ENCODE measurements around the gene NFATC1.

Gene NFATC1

DNA sequence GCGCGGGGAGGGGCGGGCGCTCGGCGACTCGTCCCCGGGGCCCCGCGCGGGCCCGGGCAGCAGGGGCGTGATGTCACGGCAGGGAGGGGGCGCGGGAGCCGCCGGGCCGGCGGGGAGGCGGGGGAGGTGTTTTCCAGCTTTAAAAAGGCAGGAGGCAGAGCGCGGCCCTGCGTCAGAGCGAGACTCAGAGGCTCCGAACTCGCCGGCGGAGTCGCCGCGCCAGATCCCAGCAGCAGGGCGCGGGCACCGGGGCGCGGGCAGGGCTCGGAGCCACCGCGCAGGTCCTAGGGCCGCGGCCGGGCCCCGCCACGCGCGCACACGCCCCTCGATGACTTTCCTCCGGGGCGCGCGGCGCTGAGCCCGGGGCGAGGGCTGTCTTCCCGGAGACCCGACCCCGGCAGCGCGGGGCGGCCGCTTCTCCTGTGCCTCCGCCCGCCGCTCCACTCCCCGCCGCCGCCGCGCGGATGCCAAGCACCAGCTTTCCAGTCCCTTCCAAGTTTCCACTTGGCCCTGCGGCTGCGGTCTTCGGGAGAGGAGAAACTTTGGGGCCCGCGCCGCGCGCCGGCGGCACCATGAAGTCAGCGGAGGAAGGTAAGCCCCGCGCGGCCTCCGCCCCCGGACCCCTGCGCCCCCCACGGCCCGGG is at the start of gene NFATC1:
TSS of gene NFATC1 (plus strand) at position 170 of the 644 bp plus-strand sequence. CDS start at position 465, 295 bp downstream.
- DNase-seq = peak; percentile 40

DNA sequence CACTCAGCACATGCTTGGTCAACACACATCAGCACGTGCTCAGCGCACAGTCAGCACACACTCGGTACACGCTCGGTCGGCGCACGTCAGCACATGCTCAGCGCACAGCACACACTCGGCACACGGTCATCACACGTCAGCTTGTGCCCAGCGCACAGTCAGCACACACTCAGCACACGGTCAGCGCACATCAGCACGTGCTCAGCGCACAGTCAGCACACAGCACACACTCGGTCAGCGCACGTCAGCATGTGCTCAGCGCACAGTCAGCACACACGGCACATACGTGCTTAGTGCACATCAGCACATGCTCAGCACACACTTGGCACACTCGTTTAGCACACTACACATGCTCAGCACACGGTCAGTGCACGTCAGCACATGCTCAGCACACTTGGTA is 49.7 kb upstream of the NFATC1 start:
- no peak for DNase-seq

- no peak for DNase-seq
Observed at GRCh38 chr18:79348066-79348465, 47.7 kb upstream of the NFATC1 start.

DNA sequence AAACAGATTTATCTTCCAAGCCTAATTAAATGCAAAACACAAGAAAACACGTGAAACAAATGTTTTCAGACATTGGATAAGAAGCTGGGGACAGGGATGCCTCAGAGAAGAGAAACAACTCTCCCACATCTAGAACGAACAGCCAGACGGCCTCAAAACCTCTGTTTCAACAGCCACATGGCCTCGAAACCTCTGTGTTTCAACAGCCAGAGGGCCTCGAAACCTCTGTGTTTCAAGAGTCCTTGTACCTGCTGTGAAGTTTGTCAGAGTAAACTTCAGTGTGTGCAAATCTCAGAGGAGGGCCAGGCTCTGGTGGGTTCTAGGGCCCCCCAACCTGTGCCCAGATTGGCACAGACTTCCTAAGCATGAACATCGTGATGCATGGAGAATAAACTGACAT is 43.3 kb upstream of the NFATC1 start:
- no peak for DNase-seq

- DNase-seq = no peak
Observed at GRCh38 chr18:79353267-79353666, 42.5 kb upstream of the NFATC1 start.

GRCh38 chr18:79354350-79354749 is 41.4 kb upstream of the NFATC1 start:
- no peak for DNase-seq

- no peak for DNase-seq
Observed at GRCh38 chr18:79355433-79356335, 40.0 kb upstream of the NFATC1 start.

DNA sequence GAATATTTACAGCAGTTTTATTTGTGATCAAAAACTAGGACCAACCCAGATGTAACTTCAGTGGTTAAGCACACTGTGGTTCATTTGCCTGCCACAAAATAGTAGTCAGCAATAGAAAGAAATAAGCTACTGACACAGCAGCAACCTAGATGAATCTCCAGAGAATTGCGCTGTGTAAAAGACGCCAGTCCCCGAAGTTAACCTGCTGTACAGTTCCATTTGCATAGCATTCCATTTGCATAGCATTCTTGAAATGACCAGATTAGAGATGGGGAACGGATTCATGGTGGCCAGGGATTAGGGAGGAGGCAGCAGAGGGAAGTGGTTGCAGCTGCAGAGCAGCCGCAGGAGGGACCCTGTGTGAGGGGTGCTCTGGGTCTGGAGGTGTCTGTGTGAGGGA is 39.3 kb upstream of the NFATC1 start:
- DNase-seq = no peak

GRCh38 chr18:79360933-79361332 is 34.8 kb upstream of the NFATC1 start:
- DNase-seq = no peak

GRCh38 chr18:79361766-79362522 is 33.8 kb upstream of the NFATC1 start:
- DNase-seq = no peak

DNA sequence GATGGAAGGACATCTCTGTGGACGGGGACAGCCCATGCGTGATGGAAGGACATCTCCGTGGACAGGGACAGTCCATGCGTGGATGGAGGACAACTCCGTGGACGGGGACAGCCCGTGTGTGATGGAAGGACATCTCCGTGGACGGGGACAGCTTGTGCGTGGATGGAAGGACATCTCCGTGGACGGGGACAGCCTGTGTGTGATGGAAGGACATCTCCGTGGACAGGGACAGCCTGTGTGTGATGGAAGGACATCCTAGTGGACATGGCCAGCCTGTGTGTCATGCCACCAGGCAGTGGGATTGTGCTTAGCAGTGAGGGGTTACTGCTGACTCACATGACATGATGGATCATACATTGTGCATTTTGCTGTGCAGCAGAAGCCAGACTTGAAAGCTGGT is 30.0 kb upstream of the NFATC1 start:
- DNase-seq = no peak

DNA sequence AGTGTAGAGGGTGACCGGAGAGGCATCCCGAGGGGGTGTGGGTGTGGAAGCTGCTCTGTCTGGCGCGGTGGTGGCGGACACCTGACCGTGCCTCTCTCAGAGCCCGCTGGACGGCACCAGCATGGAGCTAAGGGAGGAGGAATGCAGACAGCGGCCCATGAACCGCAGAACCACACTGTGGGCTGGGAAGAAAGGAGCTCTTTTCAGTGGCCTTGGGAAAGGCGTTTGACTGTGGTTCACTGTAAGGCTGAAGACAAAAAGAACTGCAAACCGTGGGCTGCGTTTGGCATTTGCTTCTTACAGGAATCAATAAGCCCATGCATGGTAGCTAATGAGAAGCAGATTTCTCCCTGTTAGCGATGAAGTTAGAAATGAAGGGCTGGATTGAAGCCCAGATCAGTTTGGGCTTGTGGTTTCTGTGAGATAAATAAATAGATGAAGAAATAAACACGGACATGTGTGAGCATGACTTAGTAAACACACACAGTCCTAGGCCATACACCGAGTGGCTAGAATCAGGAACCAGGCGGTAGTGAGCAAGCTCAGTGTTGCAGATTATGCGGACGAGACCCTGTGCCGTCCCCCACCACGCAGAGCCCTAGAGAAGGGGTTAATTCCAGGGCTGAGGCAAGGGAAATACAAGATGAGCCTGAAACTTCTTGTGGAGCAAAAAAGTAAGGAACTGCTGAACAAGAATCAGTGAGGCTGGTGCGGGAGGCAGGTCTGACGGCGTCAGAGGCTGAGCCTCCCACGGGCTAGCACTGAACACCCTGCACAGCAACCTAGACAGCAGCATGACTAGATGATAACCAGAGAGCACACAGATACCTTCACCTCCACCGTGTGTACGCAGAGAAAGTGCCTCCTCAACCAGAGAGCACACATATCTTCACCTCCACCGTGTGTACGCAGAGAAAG is 29.3 kb upstream of the NFATC1 start:
- DNase-seq = no peak

- no peak for DNase-seq
Observed at GRCh38 chr18:79367480-79367879, 28.2 kb upstream of the NFATC1 start.

DNA sequence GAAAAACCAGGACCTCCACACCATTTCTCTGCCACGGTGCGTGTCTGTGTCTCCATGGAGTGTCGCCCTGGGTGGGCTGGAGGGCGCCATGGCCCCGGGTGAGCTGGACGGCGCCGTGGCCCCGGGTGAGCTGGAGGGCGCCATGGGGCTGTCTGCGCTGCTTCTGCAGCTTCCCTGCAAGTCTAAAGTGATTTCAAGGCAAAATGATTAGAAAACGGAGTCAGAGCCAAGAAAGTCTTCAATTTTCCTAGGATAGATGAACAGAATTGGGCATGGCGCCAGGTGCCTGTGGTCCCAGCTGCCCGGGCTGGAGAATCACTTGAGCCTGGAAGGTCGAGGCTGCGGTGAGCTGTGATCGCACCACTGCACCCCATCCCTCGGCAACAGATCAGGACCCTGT is 27.7 kb upstream of the NFATC1 start:
- DNase-seq = no peak

GRCh38 chr18:79368681-79369080 is 27.0 kb upstream of the NFATC1 start:
- no peak for DNase-seq

GRCh38 chr18:79371561-79372121 is 24.1 kb upstream of the NFATC1 start:
- no peak for DNase-seq

GRCh38 chr18:79372461-79372860 is 23.3 kb upstream of the NFATC1 start:
- no peak for DNase-seq

- DNase-seq = no peak
Observed at GRCh38 chr18:79372991-79373390, 22.7 kb upstream of the NFATC1 start.

DNA sequence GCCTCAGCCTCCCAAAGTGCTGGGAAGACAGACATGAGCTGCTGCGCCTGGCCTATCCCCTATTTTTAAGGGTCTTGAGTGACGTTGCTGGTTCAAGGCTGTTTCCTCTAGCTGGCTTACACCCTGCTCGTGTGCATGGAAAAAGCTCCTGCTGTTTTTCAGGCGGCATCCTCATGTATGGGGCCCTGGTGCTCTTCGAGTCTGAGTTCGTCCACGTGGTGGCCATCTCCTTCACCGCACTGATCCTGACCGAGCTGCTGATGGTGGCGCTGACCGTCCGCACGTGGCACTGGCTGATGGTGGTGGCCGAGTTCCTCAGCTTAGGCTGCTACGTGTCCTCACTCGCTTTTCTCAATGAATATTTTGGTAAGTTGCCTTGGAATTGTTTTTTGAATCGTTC is 22.0 kb upstream of the NFATC1 start:
- DNase-seq = no peak

GRCh38 chr18:79374408-79375171 is 21.1 kb upstream of the NFATC1 start:
- DNase-seq = no peak

DNA sequence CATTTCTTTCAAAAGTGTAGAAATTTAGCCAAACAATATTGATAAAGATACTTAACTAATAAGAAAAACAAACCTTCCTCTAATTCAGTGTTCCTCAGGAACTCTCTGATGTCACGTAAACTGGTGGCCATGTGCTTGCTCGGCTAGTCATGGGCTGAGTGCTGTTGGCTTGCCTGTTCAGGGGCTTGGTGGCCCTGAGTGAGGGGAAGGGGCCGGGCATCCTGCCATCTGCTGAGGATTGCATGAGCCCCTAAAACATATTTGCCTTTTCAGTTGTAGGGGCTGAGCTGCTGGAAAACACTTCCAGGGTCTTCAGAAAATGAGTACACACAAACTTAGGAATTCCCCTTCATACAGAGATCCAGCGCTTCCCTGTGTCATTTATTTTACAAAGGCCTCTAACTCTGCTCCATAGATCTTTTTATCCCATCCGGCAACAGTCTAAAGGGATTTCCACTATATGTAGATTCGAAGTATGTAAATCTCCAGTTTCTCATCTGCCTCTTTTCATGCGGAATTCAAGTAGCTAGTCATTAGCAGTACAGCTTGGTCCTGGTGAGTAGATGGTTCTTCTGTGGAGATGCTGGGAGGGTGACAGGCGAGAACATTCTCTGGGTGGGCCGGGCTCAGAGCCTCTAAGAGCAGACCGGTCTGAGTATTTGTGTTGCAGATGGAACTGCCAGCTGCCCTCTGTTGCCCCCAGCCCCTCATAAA is 20.1 kb upstream of the NFATC1 start:
- no peak for DNase-seq
